NCI-H1417 (cell line): ENCODE data around the gene PRDM12.
"Not testable (repeated sequence)": the region's sequence is repeated elsewhere in the genome, so short reads cannot be mapped to it uniquely, and the experiment has no call there.

Experiments
- DNase-seq, 3 experiments: peaks; one replicate each; lab custom pipeline; 2025; lab: John Stamatoyannopoulos, UW

PRDM12 gene

DNA sequence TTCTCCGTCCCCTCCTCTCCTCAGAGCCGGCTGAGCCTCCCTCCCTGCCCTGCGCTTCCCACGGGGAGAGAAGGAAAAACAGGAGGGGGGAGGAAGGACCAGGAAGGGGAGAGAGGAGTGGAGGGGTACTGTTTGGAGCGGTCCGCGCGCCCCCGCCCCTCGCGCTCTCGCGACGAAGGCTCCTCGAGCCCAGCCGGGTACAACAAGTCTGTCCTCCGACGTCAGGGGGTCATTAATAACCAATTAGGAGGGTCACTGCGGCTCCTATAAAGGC is 480 bp upstream of the PRDM12 start:
- DNase-seq: peak in 2 of 3 experiments; percentile 67

GRCh38 chr9:130665029-130665430 is 636 bp downstream of the PRDM12 start:
- DNase-seq: no peak

- peak in 2 of 3 experiments; percentile 25 to 58 for DNase-seq
Measured at GRCh38 chr9:130665431-130666392, 1.3 kb downstream of the PRDM12 start.

DNA sequence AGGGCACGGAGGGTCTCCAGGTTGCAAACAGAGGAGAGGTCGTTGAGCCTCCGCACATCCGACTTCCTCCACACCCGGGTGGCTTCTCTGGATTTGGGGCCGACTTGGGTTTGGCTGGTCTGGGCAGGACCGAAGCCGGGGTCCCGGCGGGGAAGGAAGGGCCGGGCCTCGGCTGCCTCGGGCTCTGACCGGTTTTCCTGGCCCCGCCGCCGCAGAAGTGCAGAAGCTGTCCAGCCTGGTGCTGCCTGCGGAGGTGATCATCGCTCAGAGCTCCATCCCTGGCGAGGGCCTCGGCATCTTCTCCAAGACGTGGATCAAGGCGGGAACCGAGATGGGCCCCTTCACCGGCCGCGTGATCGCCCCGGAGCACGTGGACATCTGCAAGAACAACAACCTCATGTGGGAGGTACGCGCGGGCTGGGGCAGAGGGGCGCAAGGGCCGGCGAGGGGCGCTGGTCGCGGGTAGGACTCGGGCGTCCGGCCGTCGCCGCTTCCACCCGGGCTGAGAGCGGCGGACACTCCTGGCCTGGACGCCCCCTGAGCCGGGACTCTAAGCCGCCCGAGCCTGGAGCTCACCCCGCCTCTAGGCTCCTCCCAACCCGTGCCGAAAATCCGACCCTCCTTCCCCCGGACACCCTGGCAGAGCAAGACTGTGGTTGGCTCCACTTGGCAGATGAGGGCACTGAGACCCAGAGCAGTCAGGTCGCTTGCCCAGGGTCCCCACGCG is 2.2 kb downstream of the PRDM12 start:
- no peak for DNase-seq

DNA sequence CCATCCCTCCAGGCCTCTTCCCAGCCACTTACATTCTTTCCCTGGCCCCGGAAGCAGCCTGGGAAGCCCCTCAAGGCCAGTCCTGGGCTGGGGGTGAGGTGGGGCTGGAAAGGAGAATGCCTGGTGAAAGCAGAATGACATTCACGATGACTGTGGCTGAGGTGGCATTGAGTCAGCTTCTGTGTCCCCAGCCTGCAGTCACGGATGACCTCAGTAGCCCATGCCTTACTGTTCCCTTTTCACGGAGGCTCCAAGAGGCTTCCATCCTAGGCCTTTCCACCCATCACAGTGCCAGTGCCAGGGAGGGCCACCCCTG is 2.7 kb downstream of the PRDM12 start:
- DNase-seq: no peak

DNA sequence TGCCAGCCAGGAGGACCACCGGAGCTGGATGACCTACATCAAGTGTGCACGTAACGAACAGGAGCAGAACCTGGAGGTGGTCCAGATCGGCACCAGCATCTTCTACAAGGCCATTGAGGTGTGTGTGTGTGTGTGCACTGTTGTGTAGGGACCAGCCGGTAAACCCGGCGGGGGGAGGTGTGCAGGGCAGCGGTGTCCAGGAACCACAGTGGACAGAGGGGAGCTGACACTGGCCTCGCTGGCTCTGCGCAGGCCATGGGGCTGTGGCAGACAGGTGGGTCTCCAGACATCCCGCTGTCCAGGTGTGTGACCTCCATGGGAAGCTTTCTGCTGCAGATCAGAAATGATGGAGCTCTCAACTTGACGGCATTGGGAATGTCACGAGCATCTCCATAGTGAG is 3.8 kb downstream of the PRDM12 start:
- no peak for DNase-seq

GRCh38 chr9:130668659-130669058 is 4.3 kb downstream of the PRDM12 start:
- DNase-seq: no peak

DNA sequence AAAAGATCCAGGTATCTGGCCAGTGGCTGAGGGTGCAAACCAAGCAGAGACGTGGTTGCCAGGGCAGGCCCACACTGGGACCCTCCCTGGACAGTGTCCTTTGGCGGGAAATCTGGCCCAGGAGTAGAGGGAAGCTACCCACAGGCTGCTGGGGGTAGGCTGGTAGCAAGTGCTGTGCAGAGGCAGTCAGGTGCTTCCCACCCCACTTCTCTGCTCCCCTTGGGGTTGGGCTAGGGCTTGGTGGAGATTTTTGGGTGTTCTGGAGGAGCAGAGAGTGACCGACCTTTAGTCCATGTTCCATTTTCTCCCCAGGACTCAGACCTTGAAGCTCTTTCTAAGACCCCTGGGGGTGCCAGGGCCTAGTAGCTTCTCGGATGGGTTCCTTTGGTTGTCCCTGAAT is 5.6 kb downstream of the PRDM12 start:
- DNase-seq: no peak

DNA sequence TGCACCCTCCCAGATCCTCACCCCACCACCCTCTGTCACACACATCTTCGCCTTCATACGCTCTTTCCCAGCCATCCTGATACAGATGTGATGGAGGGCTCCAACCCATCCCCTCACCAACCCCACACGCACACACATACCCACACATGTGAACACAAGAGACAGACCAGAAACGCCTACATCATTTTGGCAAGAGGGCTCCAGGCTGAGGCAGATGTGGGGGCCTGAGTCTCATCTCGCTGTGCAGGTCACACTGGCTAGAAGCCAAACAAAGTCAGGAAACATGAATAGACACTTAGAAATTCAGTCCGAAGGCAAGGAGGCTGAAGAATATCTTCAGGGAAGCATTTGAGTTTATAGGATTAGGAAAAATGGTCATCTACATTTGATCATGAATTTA is 6.2 kb downstream of the PRDM12 start:
- no peak for DNase-seq

DNA sequence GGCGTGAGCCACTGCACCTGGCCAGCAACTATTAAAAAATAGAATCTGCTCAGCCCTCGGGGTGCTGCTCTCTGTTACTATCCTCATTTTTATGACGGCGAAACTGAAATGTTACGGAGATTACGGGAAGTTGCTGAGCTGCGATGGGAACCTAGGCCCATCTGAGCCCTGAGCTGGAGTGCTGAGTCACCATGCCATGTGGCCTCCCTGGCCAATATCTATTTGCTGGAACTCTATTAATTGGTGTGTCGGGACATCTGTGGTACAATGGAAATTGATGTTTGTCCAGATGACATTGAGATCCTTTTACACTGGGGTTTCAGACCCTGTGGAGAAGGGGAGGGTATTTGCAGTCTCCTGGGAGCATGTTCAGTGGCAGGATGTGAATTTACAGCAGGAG is 8.1 kb downstream of the PRDM12 start:
- no peak for DNase-seq

- DNase-seq: no peak
Measured at GRCh38 chr9:130672933-130673615, 8.7 kb downstream of the PRDM12 start.

DNA sequence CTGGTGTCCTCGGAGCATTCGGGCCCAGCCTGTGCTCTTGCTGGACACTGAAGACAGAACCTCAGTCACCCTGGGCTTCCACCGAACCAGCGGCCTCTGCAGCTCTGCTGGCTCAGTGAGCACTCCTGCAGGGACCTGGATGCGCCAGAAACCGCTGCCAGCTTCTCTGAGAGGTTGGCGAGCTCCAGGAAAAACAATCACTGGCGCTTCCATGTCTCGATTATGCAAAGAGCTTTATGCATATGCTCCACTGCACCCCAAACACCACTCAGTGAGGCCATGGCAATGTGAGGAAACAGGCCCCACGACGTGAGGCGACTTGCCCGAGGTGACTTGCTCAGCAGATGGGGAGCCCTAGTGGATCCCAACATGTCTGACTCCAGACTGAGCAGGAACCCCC is 11.0 kb downstream of the PRDM12 start:
- DNase-seq: no peak

- DNase-seq: no peak
Measured at GRCh38 chr9:130677252-130677651, 12.9 kb downstream of the PRDM12 start.

GRCh38 chr9:130680836-130681768 is 16.7 kb downstream of the PRDM12 start:
- DNase-seq: peak; percentile 72 to 93 (median 90)

DNA sequence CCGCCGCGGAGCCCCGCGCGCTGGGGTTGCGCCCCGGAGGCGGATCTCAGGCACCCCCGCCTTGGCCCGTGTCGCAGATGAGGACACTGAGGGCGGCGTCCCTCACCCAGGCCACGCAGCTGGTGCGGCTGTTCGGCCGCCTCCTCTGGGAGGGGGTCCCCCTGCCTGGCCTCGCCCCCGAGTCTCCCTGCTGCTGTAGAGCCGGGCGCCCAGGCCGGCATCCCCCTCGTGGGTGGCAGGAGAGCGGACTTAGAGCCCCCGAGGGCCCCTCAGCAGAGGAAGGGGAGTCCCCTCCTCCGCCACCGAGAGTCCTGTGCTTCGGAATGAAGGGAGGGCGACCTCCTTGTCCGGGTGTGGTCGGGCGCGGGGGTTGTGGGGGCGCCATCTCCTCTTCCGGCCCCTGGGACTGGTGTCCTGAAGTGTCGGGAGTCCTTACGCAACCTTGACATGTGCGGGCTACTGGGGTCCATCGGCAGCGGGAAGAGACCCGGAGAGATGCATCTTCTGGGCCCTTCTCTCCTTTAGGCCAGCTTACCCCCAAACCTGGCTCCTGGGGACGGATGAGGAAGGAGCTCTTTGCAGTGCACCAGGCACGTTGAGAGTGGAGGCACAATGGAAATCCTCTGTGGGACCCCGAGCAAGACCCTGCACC is 17.5 kb downstream of the PRDM12 start:
- DNase-seq: peak in 2 of 3 experiments; percentile 73 to 78

DNA sequence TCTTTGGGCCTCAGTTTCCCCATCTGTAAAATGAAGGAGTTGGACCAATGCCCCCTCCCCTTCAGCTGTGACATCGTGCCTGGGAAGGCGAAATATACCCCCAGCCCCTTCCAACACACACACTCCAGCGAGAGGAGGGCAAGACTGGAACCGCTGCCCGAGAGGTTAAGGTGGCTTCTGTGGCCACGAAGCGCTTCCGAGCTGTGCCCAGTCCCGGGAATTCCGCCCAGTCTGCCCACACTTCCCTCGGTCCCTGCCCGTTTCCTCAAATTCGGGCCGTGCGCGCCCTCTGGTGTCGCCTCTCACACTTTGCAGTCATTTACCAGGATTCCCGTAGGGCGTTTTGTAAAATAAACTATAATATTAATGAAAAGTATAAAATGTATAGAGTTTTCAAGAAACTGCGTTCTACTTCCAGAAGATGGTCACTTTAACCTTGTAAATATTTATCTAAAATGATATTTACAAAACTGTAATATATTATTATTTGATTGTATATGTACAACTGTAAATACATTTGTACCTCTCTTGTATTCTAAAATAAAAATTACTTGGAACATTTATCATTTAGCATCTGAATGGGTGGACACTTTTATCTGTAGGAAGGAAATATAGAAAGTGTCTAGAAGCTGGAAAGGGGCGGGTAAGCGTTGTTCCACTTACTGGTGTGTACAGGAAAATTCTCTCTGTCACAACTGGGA is 18.2 kb downstream of the PRDM12 start:
- DNase-seq: peak; percentile 78 to 92 (median 82)

GRCh38 chr9:130685104-130685503 is 20.7 kb downstream of the PRDM12 start:
- DNase-seq: no peak

GRCh38 chr9:130685945-130686344 is 21.6 kb downstream of the PRDM12 start:
- not testable (repeated sequence) for DNase-seq

GRCh38 chr9:130687615-130688014 is 23.2 kb downstream of the PRDM12 start:
- DNase-seq: no peak

DNA sequence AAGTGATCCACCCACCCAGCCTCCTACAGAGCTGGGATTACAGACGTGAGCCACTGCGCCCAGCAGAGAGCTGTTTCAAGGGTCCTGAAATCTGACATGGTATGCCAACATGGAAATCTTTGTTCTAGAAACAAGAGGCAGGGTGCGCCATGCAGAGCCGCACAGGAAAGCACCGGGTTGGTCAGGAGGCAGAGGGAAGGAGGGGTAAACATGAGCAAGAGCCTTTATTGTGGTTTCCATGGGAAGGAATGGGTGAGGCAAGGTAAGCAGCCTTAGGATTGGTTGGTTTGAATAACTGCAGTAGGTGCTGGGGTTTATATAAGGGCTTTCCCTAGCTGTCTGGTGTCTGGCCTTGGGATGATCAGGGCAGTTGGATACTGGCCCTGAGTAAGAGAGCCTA is 23.7 kb downstream of the PRDM12 start:
- no peak for DNase-seq

DNA sequence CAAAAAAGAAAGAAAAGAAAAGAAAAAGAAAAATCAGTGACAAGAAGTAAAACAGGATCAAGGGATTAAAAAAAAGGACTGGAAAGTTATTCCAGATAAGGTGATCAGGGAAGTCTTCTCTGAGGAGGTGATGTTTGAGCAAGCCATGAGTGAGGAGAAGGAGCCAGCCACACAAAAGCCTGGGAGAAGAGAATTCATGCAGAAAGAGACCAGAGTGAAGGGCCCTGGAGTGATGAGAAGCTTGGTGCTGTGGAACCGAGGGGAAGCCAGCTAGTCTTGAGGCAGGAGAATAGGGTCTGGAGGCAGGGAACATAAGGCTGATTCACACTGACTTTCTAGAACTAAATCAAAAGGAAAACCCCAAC is 25.2 kb downstream of the PRDM12 start:
- DNase-seq: no peak
